GM23338 (cell line): ENCODE data around the gene OPRD1. TPM values are rescaled to one million over a fixed set of nuclear protein-coding genes. Genes with fewer than 3 reads are reported as not detected.

Experiments used
- polyA plus RNA-seq: library from polyadenylated mRNA; unstranded; fragments of >200 nt; fragmentation: Nextera tagmentation; extraction: Ambion mirVana; gene quantifications from 2 replicates; pipeline ENCODE4 v1.2.1, GENCODE V29; 2016
- small RNA-seq: library from RNA; depleted of rRNA; stranded (forward); fragments of <200 nt; gene quantifications from one replicate; pipeline ENCODE3, GENCODE V24; 2014; ENCODE audit warnings: low replicate concordance
- total RNA-seq: library from RNA; depleted of rRNA; stranded (reverse); fragments of >200 nt; shearing (Covaris generic); gene quantifications from 2 replicates; pipeline ENCODE4 v1.2.3, GENCODE V29; 2014; rRNA removed

OPRD1 gene
- total and polyA plus RNA-seq, 2 experiments from 2014 or later = 0.55 to 2.3 TPM

Small RNAs within 50 kb of the gene (small RNA-seq; reads per million reads assigned to genes)
- not detected for gene RF00019

Other genes with a start within 250 kb of the OPRD1 start
- 17.7 and 22.5 TPM in 2 replicates for gene RAB42, start 219.9 kb upstream of the OPRD1 start, total RNA-seq
- 12.4 and 13.0 TPM in 2 replicates for gene RAB42, start 219.9 kb upstream of the OPRD1 start, polyA plus RNA-seq
- 15.2 and 18.4 TPM in 2 replicates for gene TAF12, start 169.1 kb upstream of the OPRD1 start, total RNA-seq
- 44.4 and 46.8 TPM in 2 replicates for gene TAF12, start 169.1 kb upstream of the OPRD1 start, polyA plus RNA-seq
- not detected in 2 replicates for gene RNU11, start 163.6 kb upstream of the OPRD1 start, total RNA-seq
- gene RNU11, start 163.6 kb upstream of the OPRD1 start, polyA plus RNA-seq = not detected in 2 replicates
- 20.2 and 22.0 TPM in 2 replicates for gene GMEB1, start 143.4 kb upstream of the OPRD1 start, total RNA-seq
- 9.3 and 13.3 TPM in 2 replicates for gene GMEB1, start 143.4 kb upstream of the OPRD1 start, polyA plus RNA-seq
- gene YTHDF2, start 75.2 kb upstream of the OPRD1 start, total RNA-seq = 150 and 169 TPM in 2 replicates
- 123 and 130 TPM in 2 replicates for gene YTHDF2, start 75.2 kb upstream of the OPRD1 start, polyA plus RNA-seq
- 108 and 112 TPM in 2 replicates for gene EPB41, start 102.4 kb downstream of the OPRD1 start, total RNA-seq
- 25.4 and 26.8 TPM in 2 replicates for gene EPB41, start 102.4 kb downstream of the OPRD1 start, polyA plus RNA-seq